Kidney glomerular epithelial cell (primary cell): Measurements from ENCODE around the gene SULT1C4.
A peak's percentile ranks its signal among the peaks of the same experiment; 100 is the strongest.

Source experiments
- DNase-seq: peaks from one replicate; lab custom pipeline; 2025; lab: John Stamatoyannopoulos, UW

The SULT1C4 gene

DNA sequence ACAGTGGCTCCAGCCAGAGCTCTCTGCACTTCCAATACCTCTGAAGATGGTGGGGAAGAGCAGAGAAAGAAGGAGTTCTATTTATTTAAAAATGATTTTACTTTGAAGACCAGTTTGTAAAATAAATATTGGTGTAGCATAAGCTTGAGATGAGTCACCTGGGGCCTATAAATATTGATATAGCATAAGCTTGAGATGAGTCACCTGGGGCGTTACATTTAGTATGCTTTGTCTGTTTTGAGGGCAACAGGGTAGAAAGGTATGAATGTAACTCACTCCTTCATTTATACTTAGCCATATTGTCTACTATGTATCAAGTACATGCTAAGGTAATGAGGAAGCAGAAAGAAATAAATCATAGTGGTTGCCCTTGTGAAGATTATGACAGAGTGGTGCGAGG is 7.7 kb upstream of the SULT1C4 start:
- DNase-seq = no peak

DNA sequence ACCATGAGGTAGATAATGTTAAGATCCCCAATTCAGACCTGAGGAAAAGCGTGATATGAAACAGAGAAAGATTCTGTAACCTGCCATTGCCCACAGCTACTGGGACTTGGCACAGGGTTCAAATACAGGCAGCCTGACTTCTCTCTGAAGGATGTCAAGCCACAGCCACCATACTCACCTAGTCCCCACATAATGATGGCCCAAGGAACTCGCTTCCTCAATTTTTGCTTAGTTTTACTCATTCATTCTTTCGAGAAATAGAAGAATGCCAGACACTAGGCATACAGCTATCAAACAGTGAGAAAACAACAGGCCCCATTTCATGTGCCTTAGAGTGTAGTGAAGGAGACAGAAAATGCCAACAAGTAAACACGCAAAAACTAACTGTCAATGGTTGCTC is 980 bp upstream of the SULT1C4 start:
- DNase-seq = no peak

DNA sequence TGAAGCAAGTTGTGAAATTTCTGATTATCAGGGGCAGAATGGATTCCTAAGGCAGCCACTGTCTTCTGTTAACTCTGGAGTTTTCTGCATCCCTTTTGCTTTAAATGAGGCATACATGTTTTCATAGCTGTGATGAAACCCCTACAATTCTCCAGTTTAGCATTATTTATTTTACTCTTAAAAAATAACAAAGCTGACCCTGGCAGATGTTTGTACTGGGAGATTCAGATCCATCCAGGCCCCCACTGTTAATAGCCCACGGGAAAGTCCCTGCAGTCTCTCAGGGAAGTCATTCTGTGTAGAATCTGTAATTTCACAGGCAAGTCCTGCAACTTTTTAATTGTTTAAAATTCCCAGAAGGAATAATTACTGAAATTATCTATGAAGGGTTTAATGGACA is 353 bp upstream of the SULT1C4 start:
- DNase-seq = no peak

DNA sequence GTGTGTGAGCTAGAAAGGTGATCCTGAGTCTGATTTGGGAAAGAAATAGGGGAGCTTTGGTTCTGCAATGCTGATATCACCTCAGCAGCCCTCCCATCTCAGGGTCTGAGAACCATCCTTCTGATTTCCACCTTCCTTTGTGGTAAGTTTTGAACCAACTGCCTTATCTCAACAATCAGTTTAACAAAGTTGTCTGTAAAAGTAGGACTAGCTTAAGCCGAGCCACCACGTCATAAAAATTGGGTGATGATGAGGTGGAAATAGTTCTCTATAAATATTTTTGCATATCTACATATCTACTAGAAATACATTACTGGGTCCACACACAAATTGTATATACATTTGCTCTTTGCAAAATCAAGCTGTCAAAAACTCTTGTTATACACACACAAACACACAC is 1.1 kb downstream of the SULT1C4 start:
- peak; percentile 16 for DNase-seq

DNA sequence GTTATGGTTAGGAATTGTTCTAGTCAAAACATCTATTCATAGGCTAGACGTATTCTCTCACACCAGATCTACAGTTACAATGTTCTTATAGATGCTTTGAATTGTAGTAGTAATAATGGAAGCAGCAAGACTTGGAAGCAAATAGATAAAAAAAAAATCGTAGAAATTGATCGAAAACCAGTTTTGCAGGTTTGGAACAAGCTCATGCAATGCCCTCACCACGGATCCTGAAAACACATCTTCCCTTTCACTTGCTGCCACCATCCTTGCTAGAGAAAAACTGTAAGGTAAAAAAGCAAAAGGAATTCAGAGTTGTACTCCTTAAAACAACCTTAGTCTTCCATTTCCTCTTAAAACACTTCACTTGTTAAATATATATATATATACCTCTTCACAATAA is 4.4 kb downstream of the SULT1C4 start:
- DNase-seq = no peak

DNA sequence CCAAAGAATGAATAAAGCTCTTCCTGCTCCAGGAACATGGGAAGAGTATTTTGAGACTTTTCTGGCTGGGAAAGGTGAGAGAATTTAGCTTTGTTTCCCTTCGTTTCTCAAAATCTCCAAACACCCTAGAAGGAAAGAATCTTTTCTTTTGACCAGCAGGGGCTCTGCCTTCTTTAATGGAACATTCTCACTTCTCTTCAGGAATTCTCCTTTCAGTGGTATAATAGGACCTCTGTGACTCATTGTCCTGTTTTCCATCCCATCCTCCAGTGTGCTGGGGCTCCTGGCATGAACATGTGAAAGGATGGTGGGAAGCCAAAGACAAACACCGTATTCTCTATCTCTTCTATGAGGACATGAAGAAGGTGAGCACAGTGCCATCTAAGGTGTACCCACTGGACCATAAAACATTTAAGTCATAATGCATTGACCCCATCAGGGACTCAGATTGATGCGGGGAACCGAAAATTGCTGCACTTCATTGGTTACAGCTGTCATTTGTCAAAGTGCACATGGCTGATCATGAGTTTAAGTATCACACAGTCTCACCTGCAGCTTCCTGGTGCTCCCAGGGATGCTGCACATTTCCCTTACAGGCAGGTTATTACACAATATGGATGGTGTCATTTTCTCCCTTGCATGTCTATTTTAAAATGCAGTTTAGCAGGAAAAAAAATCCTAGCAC is 5.5 kb downstream of the SULT1C4 start:
- peak; percentile 24 for DNase-seq

DNA sequence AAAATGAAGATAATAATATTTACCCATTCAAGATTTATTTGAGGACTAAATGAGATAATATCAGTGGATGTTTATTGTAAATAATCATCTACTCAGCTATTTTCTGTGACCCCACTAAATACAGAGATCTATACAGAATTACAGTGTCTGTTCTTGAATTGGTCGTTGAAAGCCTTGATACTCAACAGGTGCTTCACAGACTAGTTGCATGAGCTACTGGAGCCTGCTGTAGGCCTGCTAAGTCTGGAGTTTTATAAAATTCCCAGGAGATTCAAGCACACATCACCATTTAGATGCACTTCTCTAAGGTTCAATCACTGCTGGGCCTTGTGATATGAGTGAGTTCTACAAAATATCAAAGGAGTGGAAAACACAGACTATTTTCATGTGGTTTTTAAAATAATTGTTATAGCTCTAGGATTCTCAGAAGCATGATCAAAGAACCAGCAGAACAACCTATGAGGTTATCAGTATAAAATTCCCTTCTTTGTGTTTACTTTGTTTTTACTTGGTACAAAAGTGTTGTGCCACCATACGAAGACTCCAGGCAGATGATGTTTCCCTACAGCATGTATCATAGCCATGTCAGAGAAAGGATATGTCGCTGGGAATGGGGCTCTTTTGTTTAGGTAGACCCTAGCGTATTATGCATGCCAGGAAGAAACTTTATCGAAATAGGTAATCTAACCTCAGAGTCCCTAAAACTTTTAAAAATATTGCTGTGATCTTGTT is 7.1 kb downstream of the SULT1C4 start:
- peak; percentile 53 for DNase-seq

DNA sequence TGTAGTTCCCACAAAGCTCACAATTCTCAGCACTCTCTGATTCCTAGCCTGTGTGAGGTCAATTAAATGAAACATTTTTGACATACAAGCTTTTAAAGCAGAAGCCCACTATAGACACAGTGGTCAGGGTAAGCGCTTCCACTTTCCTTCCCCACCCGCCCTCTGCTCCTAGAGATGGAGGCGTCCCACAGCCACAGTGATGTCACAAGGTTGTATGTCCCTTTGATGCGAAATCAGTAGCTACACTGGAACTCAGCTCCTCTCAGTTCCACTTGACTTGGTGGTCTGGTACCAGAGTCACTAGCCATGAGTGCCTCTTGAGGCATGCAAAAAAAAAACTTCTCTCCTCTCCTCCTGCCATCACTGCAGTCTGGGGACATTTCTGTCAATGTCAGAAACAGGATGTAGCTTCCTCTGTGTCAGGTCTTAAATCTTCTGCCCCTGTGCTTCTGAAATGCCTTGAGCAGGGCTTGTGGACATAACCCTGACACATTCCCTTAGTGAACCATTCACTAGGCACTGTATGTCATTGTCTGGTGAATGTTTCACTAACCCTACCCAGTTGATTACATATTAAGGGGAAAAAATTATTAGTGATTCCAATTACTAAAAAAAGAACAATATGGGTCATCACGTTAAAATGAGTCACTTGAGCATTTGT is 7.8 kb downstream of the SULT1C4 start:
- DNase-seq = peak; percentile 81

DNA sequence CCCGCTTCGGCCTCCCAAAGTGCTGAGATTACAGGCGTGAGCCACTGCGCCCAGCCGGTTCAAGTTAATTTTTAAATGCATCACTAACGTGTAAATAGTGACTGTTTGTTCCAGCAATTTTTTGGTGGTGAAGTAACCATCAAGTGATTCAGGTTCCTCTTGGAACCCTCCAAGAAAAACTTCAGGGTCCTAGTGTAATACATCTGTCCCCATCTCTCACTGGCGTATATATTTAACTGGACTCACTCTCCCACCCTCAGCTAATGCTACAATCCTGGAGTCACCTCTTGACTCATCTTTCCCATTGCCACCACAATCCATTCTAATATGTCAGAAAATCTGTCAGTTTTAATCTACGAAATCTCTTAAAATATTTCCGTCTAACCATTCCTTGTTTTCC is 10.3 kb downstream of the SULT1C4 start:
- peak; percentile 83 for DNase-seq

DNA sequence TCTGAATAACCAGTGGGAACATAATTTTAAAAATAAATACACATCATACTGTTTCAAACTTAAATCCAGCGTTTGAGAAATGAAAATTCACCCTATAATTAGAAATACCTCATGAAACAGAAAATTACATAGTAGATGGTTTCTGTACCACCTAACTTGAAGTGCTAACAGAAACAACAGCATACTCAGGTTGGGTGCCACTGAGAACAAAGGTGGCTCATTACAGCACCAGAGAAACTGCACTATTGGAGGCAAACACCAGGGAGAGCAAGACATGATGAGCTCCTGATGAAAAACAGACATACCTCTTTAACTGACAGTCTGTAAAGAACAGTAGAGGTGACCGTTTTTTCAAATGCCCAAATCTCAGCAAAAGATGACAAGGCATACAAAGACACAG is 12.6 kb downstream of the SULT1C4 start:
- no peak for DNase-seq

DNA sequence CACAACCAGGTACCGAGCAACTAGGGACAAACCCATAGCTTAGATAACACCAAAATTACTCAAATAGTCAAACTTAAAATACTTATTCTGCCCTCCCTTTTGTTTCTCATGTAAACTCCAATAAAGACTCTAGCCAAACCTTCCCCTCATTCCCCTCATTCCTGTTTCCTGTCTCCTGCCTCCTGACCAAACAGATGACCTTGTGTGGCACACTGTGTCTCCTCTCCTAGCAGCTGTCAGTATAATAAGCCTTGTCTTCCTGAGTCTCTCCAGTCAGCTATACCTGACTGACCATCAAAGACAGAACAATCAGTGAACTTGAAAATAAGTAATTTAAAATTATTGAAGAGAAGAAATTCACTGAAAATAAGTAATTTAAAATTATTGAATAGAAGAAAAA is 14.3 kb downstream of the SULT1C4 start:
- no peak for DNase-seq

DNA sequence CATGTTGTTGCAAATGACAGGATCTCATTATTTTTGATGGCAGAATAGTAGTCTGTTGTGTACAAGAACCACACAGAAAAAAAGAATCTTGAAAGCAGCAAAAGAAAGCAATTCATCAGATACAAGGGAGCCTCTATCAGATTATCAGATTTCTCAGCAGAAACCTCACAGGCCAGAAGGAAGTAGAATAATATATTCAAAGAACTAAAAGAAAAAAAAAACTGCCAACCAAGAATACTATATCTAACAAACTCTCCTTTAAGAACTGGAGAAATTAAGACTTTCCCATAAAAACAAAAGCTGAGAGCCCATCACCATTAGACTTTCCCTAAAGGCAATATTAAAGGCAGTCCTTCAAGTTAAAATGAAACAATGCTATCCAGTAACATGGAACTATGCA is 15.4 kb downstream of the SULT1C4 start:
- DNase-seq = no peak

DNA sequence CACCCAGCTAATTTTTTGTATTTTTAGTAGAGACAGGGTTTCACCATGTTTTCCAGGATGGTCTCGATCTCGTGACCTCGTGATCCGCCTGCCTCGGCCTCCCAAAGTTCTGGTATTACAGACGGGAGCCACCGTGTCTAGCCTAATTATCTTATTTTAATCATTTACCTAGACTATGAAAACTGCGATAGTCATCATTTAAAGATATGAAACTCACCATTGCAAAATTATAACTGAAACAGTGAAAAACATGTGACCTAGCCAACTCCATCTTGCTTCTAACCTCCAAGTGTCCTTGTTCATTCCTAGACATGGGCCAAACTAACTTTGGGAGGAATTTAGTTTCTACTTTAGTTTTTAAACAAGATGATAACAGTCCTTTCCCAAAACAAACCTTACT is 17.4 kb downstream of the SULT1C4 start:
- no peak for DNase-seq

DNA sequence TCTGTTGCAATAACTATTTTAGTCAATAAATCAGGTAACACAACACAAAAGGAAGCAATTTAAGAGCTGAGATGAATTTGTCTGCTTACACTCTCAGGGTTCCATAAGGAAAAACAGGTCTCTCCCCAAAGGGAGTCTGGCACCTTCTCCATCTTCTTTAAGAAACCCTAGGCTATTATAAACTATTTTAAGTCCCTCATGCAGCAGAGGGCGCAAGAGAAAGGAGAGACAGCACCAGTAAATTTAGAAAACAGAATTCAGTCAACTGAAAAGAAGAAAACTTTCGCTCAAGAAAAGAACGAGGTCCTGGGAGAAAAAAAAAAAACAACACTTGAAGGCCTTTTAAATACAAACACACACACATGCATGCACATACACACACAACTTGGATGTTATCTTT is 19.1 kb downstream of the SULT1C4 start:
- no peak for DNase-seq

DNA sequence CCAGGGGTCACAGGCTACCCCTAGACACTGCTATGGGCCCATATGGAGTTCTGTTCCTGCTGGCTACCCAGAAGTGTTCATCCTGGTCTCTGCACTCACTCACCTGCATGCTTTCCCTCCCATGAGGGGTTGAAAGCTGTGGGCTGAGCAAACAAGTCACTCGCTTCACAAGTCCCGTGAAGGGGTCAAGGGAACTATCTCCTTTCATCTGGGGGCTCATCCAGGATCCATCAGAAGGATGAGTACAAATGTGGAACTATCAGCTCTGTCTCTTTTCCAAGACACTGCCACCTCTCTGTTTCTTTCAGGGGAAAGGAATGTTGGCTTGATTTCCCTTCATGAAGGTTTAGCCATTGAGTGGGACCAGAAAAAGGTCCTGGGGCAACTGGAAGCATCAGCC is 21.7 kb downstream of the SULT1C4 start:
- no peak for DNase-seq

DNA sequence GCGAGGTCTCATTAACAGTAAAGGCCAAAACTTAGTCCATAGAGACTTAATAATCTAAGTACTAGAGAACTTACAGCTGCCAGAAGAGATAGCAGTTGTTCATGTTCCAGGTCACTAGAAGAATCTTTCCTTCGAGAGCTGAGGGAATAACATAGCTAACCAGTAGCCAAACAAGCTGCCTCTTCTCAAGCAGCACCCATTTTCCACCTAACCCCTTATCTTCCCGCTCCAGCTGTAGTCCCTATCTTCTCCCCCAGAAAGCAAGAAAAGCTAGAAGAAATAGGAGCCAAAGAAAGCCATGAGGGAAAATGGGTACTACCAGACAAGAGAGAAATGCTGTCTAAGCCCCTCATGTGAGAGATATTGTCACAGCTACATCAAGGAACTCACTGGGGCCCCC is 24.0 kb downstream of the SULT1C4 start:
- DNase-seq = no peak

DNA sequence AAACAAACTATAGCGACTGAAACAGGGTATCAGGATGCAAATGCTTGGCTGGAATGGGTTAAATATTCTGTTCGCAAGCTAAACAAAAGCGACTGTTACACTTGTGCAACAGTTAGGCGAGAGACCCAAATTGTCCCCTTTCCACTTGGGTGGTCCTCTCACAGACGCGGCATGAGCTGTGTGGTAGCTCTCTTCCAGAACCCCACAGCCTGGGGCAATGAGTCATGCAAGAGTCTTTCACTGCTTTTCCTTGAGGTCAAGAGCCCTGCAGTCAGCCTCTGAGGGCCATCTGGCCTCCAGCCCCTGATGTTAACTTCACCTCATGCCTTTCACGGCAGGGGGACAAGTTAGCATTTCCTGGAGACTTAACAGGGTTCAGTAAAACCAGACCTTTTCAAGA is 25.7 kb downstream of the SULT1C4 start:
- DNase-seq = no peak

DNA sequence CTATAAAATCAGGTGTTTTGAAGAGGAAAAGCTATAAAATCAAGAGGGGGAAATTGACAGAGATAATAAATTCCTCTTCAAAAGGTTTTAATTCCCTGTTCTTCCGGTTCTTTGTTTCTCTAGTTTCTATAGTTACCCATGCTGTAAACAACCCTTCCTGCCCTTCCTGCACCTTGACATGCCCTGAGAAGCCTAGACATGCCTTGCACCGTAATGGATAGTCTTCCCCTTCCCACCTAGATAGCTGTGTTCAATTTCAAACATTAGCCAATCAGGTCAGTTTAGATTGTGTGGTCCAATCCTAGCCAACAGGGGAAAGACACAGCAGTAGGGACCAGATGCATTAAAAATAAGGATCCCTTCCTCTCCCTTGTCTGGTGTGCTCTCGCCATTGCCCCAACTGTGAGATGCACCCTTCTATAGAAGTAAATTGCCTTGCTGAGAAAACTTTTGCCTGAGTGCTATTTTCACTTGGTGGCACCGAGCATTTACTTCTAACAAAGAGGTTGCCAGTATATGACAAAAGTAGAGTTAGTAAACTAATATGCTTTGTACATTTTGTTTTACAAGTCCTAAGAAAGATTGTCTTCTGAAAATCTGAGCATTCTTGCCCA is 27.1 kb downstream of the SULT1C4 start:
- DNase-seq = no peak

DNA sequence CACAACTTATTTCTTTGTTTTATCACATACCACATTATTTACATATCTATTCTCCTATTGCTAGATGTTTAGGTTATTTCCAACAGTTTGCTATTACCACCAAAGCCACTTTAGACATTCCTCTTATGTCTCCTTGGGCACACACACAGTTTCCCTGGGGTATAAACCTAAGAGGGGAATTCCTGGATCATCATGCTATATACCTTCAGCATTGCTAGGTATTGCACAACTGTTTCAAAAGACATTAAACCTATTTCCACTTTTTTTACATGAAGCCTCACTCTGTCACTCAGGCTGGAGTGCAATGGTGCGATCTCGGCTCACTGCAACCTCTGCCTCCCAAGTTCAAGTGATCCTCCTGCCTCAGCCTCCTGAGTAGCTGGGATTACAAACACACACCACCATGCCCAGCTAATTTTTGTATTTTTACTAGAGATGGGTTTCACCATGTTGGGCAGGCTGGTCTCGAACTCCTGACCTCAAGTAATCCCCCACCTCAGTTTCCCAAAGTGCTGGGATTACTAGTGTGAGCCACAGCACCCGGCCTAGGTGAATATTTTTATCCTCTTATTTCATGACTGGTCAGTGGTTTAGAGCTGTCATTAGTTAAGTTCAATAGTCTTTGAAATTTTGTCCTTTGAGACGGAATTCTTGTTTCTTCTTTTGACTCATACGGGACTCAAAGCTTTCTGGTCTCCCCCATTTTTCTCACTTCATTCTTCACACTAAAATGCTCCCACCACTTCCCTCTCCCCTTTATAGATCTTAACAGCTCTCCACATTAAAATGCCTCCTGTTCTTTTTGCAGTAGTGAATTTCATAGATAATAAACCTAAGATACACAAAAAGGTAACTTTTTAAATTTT is 30.3 kb downstream of the SULT1C4 start:
- DNase-seq = no peak

DNA sequence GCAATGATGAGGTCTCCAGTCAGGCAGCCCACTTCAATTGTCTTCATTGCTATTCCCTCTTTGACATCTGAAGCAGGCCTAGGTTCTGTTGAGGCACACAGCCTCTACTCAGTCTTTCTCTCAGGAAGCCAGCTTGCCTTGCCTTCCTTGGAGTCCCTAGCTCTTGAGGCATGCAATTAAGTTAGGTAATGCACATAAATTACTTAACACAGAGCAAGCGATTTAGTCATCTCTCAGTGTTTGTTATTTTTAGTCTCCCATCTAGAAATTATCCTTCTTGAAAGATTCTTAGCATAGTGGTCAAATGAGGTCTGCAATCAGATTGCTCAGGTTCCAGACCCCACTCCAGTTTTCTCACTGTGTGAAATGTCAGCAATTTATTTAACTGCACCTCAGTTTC is 32.0 kb downstream of the SULT1C4 start:
- DNase-seq = peak; percentile 52

DNA sequence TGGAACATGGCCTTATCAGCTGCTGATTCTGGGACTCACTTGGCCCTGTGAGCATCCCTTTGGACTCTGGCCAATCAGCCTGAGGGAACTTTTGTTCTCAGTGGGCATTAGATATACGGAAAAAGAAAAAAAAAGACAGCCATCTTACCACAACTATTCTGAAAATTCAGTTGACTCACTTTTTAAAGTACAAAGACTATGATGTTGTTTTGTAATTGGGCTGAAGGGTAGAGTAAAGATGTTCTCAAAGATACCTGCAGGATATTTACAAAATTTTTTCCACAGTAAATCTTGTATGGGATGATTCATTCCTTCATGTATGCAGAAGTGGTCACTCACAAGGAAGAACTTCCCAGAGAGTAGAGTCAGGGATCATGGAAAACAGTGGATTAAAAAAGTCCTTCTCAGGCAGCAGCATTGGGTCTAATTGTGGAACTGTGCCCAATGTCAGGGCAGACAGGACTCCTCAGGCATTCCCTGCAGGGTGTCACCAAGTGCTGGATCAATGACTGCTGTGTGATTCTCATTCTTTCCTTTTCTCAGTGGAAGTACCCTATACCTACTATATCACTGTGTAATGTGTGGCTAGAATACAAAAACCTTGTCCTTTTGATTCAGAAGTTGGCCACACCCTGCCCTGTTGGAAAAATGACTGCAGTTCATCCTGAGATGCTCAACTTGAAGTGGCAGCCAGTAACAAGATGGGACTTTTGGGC is 35.4 kb downstream of the SULT1C4 start:
- DNase-seq = peak; percentile 84
